ENCODE data around the gene NMT2.

Gene NMT2

DNA sequence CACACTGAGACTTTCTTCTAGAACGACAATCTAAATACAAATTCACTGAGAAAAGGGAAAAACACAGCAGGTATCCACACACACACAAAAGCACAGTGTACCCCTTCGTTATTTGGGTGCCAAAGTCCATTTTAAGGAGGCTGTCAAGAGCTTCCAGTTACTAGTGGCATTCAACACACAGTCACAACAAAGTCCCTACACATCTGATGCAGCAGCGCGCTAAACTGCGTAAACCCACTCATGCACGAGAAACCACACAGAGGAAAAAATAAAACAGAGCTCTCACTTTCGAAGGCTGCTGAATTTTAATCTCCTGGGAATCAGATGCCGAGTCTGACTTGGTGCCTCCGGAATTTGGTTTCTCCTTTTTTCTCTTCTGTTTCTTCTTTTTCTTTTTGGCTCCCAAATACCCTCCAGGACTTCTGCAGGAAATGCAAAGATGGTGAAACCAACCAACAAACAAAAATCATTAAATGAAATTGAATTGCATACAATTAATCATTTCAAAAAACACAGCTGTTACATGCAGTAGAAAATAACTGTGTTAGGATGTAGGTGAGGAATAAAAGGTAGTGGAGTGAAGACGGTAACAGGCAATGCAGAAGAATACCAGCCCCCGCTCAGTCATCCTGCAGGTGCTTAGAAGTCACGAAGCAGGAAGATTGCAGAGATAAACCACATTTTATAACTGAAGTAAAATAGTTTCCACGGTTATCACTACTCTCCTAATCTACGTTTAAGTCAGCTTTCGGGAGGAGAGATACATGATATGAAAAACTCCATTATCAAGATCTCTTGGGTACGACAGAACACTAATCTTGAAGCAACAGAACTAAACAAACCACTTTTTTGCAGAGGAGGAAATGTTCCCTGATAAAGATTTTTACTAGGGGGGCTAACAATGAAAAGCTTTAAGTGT lies 27.1 kb downstream of the NMT2 start:
- no peak for DNase-seq (ENCODE audit: low spot score)

DNA sequence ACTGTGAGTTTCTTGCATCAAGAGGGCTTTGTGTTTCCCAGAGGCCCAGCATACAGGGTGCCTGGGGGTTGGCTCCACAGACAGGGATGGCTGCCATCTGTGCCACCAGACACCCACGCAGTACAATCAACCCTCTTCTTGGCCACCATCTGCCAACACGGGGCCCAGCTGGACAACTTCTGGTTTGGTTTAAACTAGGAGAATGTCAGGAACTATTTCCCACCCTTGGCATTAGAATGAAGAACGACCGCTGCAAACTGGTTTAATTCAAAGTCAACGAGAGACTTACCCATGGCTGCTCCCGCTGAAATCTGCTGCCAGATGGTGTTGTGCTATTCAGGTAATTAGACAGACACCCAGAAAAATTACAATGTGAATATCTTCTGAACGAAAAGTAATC lies 27.8 kb downstream of the NMT2 start:
- DNase-seq (ENCODE audit: low spot score) = no peak

DNA sequence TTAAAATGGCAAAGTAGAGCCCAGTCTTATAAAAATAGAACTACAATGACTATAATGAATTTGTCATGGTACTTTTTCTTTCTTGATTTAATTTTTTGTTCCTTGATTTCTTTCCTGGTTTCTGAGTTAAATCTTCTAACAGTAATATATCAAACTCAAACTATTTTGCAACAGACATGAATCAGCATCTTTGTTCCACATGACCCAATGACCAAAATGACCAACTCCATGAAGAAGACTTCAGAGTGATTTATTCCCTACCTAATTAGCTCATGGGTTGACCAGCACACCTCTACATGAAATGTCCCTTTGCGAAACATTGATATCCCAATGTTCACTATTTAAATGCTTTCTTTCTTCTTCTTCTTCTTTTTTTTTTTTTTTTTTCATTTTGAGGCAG lies 30.9 kb downstream of the NMT2 start:
- DNase-seq (ENCODE audit: low spot score) = no peak

DNA sequence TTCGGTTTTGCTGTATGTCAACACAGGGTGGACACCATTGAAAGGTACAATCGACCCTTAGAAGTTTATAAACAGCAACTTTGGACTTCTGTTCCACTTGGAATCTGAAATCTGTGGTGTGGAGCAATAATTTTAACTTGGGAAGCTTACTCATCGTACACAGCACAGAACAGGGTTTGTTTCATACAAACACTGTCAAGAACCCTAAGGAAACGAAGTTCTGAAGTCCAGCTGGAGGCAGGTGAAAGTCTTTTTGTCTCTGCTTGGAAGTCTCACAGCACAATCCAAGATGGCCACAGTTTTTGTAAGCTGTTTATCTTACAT lies 31.5 kb downstream of the NMT2 start:
- DNase-seq (ENCODE audit: low spot score) = no peak

DNA sequence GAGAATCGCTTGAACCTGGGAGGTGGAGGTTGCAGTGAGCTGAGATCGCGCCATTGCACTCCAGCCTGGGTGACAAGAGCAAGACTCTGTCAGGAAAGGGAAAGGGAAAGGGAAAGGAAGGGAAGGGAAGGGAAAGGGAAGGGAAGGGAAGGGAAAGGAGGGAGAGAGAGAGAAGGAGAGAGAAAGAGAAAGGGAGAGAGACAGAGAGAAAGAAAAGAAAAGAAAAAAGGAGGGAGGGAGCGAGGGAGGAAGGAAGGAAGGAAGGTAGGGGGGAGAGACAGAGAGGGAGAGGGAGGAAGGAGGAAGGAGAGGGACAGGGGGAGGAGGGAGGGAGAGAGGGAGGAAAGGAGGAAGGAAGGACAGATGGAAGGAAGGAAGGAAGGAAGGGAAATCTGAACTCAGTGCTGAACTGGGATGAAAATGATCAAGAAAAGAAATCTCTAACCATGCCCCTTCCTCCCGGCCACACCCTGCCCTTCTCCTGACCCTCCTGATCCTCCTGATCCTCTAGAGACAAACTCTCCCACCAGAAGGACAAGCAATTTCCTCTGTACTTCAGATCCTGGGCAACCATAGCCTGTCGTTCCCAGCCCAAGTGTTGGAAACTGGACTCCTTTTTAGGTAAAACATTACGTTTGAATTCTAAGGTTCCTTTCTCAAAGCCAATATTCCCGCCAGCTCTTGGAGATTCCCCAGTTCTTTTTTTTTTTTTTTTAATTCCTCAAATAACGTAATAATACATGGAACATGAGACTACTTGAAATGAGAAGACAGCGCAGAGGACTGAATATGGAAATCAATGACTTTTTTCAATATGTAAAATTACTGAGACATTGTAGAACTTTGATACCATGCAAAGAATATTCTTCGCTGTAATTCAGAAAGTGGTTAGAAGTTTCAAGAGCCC lies 32.1 kb downstream of the NMT2 start:
- no peak for DNase-seq (ENCODE audit: low spot score)

DNA sequence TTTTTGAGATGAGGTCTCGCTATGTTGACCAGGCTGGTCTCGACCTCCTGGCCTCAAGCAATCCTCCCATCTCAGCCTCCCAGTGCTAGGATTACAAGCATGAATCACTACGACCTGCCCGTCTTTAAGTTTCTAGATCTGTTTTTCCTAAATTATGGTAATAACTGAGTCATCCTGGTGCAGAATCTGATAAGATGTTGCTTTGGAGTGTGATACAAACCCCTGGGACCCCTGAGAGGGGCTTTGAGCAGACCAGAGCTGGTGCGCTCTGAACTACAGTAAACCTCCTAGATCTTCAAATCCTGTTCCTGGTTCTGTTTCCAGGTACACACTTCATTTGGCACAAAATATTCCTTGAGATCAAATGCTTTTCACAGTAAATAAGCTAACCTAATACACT lies 37.2 kb downstream of the NMT2 start:
- DNase-seq (ENCODE audit: low spot score) = no peak

DNA sequence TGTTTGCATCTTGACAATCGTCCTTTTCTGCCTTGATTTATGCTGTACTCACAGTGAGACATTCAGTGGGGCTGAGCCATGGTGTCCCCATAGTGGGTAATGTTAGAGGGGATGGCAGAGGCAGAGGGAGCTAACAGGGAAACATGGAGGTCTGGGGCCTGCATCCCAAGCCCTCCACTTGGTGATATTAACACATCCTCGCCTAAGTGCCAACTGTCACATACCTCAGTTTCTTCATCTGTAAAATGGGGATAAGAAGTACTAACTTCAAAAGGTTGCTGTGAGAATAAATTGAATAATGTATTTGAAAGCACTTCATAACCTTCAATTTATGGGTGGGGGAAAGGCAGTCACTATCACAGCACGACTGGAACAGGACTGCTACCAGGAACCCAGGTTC lies 43.6 kb downstream of the NMT2 start:
- DNase-seq (ENCODE audit: low spot score) = no peak

DNA sequence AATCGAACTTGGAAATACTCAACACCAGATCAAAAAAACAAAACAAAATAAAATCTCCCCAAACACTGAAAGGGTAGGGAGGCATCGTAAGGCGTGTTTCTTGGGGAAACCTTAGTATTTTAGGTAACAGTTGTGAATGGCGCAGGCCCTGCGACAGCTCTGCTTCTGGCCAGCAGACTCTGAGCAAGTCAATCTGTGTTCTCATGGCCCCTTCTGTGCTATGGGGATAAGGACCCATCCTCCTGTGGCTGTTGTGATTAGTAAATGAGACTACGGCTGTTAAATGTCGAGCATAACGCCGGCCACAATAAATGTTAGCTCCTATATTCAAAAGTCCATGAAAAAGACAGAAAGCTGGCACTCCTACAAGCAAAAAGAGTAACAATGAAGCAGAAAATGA lies 44.3 kb downstream of the NMT2 start:
- DNase-seq (ENCODE audit: low spot score) = no peak

DNA sequence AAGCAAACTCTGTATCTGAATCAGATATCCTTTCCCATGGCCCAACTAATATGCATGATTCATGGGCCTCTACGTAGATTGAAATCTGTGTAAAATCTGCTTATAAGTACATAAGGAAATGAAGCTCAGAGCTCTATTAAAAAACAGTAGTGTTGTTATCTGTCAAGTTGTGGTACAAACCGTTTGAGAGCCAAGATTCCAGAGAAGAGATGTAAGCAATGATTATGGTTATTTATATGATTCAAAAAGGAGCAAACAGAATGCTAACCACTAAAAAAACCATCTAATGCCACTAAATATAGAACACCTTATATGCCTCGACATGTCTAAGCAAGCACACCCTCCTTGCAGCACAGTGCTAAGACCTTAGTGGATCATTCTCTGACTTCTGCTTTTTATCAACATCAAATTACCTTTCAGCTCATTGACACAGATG lies 44.7 kb downstream of the NMT2 start:
- DNase-seq (ENCODE audit: low spot score) = no peak

DNA sequence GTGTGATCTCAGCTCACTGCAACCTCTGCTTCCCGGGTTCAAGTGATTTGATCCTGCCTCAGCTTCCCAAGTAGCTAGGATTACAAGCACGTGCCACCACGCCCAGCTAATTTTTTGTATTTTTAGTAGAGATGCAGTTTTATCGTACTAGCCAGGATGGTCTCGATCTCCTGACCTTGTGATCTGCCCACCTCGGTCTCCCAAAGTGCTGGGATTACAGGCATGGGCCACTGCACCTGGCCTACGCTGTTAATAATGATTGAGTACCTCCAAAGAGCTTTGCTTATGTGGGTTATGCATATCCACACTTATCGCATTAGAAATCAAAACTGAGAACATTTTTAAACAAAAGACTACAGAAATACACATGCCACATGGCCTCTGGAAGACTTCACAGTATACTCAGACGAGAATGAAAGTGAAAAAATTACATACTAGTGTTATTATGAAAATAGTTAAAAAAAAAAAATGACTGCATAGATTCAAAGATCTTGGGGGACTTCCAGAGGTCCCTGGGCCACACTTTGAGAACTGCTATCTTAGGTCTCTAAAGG lies 45.9 kb downstream of the NMT2 start:
- DNase-seq (ENCODE audit: low spot score) = no peak

DNA sequence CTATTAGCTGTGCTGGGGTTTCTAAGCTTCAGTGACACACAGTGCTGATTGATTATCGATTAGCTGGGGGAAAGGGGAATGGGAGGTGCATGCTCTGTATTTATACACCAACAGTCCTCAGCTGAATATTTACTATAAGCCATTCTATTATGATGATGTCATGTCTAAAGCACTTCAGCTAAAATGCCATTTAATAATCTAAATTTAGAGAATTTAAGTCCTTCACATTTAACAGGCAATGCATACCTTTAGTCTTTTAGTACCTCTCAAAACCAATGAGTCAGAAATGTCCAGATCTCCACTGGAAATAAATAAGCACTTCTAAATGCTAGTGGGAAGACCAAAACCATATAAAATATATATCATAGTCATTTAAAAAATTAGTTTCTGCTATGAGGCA lies 46.8 kb downstream of the NMT2 start:
- DNase-seq (ENCODE audit: low spot score) = no peak

DNA sequence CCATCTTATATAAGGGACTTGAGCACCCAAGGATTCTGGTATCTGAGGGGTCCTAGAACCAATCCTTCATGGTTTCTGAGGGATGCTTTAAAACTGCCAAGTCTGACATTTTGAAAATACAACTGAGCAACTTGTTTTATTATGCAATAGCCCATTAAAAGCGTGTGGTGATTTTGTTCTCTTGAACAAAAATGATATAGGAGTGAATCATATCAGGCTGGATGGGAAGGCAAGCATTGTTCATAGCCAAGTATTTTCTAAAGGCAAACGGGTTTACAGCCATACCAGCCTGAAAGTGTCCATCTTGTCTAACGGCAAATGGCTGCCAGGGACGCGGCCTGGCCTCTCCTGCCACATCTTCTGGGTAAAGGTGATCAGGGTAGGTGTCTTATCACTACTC lies 48.0 kb downstream of the NMT2 start:
- DNase-seq (ENCODE audit: low spot score) = no peak

DNA sequence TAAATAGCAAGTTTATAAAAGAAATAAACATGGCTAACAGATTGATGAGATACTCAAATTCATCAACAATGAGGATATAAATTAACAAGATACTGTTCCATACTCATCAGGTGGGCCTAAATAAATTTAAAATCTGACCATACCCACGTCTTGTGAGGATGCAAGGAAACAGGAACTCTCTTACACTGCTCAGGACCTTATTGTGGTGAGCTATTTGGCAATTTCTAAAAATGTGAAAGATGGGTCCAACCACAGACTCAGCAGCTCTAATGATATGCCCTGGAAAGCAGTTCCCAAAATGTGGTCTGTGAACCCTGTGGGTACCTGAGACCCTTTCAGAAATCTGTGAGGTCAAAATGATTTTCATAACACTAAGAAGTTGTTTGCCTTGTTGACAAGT lies 49.9 kb downstream of the NMT2 start:
- no peak for DNase-seq (ENCODE audit: low spot score)

DNA sequence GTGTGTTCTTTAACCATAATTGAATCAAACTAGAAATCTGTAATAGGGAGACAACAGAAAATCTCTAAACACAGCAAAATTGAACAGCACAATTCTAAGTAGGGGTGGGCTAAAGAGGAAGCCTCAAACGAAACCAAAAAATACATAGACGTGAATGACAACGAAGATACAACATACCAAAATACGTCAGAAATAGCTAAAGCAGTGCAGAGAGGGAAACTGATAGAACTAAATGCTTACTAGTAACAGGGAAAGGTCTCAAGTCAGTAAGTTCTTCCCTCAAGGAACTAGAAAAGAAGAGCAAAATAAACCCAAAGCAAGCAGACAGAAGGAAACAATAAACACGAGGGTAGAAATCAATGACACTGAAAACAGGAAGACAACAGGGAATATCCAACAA lies 52.3 kb downstream of the NMT2 start:
- DNase-seq (ENCODE audit: low spot score) = no peak

DNA sequence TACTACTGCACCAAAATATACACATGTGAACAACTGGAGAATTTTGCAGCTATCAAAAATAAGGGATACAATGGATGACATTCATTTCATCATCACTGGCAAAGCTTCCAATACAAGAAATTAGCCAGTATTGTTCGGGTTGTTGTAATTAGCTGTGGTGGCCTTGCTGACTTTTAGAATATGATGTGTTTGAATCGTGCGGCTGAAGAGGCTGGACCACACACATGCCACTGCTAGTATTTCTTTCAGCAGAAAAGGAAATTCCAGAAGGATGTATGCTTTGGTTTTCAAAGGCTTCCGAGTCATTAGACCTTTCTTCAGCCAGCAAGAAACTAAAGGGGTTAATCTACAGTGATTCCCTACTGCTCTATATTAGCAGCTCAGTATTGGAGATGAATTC lies 54.7 kb downstream of the NMT2 start:
- no peak for DNase-seq (ENCODE audit: low spot score)

DNA sequence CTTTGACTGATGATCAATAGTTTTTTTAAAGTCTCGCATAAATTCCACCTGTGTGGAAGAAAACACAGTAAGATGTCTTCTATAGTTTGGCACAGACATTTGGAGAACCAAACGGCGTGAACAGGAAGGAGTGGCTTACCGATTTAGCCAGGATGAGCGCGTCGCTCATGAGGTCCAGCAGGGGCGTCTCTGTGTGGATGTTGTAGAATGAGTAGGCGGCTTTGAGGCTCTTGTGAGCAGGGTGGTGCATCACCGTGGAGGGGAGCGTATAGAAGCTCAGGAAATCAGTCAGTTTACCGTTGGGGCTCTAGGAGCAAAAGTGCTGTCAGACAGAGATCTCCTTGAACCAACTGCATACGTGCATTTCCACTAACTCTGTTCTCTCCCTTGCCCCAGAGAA lies 55.8 kb downstream of the NMT2 start:
- DNase-seq (ENCODE audit: low spot score) = no peak

DNA sequence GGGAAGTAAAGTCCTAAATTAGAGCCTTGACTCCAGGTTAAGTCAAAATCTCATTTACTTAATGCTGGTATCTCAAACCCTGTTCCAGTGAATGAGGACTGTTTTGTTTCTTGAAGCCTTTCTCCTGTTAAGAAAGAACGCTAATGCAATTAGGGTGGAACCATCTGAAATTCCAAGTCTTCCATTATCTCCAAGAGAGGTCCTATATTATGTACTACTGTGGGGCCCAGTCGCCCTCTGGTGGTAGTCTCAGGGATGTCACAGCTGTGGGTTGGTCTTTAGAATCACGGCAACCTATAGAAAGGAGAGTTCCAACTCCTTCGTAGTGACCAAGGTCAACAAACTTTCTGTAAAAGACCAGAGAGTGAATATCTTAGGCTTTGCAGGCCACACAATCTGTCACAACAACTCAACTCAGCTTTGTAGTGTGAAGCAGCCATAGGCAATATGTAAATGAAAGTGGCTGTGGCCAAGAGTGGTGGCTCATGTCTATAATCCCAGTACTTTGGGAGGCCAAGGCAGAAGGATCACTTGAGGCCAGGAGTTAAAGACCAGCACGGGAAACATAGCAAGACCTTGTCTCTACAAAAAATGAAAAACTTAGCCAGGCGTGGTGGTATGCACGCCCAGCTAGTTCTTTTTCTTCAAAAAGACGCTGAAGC lies 62.0 kb downstream of the NMT2 start:
- DNase-seq (ENCODE audit: low spot score) = peak; percentile 71

DNA sequence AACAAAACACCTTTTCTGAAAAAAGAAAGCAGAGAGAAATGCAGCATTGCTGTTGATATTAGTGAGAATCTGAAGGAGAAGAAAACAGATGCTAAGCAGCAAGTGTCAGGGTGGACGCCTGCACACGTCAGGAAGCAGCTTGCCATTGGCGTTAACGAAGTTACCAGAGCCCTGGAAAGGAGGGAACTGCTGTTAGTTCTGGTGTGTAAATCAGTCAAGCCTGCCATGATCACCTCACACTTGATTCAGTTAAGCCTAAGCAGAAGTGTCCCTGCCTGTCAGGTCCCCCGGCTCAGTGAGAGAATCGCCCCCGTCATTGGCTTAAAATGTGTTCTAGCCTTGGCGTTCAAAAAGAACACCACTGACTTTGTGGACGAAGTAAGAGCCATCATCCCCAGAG lies 65.0 kb downstream of the NMT2 start:
- DNase-seq (ENCODE audit: low spot score) = no peak

DNA sequence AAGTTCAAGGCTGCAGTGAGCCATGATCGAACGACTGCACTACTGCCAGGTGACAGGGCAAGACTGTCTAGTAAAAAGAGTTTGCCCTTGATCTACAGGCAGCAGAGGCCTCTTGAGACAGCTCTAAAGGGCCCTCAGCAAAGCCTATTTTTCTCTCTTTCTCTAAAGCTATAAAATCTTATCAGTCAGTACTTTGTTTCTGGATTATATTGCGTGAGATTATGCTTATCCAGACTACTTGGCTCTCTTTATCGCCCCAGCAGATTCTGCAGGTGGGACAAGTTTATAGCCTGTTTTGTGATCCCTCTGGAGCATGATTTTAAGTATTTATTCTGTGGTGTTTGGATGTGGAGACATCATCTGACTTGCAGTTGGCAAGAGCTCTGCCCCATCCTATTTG lies 68.6 kb downstream of the NMT2 start:
- DNase-seq (ENCODE audit: low spot score) = no peak

DNA sequence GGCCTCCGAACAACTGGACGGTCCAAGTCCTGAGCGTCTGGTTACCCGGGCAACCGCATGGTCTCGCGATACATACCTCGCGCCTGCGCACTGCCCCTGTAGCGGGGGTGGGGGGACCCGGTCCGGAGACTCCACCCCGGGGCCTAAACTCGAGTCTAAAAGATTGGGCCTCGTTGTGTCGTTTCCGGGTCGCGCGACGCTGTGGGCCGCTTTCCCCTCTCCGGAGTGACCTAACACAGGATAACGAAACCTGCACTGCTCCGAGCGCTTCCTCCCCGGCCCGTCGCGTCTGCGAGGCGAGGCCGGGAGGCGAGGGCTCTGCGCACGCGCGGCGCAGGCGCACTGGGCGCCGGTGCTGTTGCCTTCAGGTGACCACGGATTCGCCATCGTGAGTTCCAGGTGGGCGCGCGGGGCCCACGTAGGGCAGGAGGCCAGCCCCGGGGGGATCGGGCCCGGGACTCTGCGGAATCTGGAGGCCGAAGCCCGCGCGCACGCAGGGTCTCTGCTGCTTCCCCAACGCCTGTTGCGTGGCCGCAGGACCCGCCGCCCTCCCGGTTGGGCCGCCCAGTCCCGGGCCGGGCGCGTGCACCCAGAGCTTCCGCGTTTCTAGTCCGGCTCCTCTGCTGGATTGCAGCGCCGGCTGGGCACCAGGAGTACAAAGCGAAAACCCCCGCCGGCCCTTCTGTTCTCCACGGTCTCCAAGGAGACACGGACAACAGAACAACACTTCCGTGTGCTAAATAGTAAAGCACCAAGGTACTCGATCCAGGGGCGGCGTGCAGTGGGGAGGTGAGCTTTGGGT lies 71.3 kb downstream of the NMT2 start, which contains the start of gene RPP38:
TSS of gene RPP38 (plus strand) at position 345 of the 802 bp plus-strand sequence. CDS start 5,960 bp downstream, outside the sequence.
- DNase-seq (ENCODE audit: low spot score) = peak; percentile 95

DNA sequence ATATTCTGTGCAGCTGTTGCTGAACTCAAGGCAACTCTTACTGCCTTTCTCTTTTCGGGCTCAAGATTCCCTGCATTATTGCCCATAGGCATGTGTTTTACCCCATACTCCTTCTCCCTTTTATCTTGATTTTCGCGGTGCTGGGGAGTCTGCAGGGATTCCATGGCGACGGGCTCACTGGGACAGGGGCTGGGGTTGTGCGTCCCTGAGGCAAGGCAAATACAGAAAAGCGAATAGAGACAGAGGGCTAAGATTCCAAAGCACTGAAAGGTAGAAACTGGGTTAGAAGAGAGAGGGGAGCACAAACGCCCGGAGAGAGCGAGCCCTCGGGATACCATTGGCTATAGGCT lies 71.9 kb downstream of the NMT2 start:
- DNase-seq (ENCODE audit: low spot score) = no peak
